ENCODE measurements around the gene IFI16.
"Not testable (repeated sequence)": the region's sequence is repeated elsewhere in the genome, so short reads cannot be mapped to it uniquely, and the experiment has no call there.

Gene IFI16

GRCh38 chr1:159007726-159008125, 2.0 kb upstream of the IFI16 start:
- DNase-seq (ENCODE audit: low read depth in 2 of 2): no peak

GRCh38 chr1:159008744-159009188, 941 bp upstream of the IFI16 start:
- peak; percentile 48 to 60 for DNase-seq (ENCODE audit: low read depth in 2 of 2)

GRCh38 chr1:159009287-159009686, 420 bp upstream of the IFI16 start:
- DNase-seq (ENCODE audit: low read depth in 2 of 2): no peak

- DNase-seq (ENCODE audit: low read depth in 2 of 2): no peak
Measured at GRCh38 chr1:159010391-159010790, 684 bp downstream of the IFI16 start.

GRCh38 chr1:159011001-159011400, 1.3 kb downstream of the IFI16 start:
- not testable (repeated sequence) for DNase-seq (ENCODE audit: low read depth in 2 of 2)

- no peak for DNase-seq (ENCODE audit: low read depth in 2 of 2)
Measured at GRCh38 chr1:159011751-159012150, 2.0 kb downstream of the IFI16 start.

- DNase-seq (ENCODE audit: low read depth in 2 of 2): peak in 1 of 2 donors; percentile 28
Measured at GRCh38 chr1:159012495-159012894, 2.8 kb downstream of the IFI16 start.

DNA sequence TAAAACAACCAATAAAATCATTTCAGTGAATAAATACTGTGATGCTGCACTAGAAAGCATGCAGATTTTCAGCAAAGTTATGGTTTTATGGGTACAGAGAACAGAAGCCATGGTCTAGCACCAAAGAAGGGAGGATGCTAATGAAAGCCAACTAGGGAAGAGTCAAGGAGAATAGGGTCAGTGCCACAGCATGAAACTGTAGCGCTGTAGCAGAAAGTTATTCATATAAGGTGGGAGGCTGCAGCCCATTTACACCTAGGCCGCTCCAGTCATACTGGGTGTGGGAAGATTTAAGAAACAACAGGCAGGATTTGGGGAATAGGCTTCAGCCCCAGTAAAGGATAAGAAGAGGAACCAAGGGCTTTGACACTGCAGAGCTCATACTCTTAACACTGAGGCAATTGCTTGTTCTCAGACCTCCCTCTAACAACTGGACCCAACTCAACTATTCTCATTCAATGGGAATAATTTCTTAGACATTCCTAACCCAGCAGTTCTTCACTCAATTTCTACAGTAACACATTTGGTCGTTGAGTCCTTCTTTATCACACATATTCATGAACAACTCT, 4.4 kb downstream of the IFI16 start:
- DNase-seq (ENCODE audit: low read depth in 2 of 2): no peak

GRCh38 chr1:159014851-159015250, 5.1 kb downstream of the IFI16 start:
- DNase-seq (ENCODE audit: low read depth in 2 of 2): no peak

- DNase-seq (ENCODE audit: low read depth in 2 of 2): peak; percentile 47 to 68
Measured at GRCh38 chr1:159015440-159015909, 5.8 kb downstream of the IFI16 start.

DNA sequence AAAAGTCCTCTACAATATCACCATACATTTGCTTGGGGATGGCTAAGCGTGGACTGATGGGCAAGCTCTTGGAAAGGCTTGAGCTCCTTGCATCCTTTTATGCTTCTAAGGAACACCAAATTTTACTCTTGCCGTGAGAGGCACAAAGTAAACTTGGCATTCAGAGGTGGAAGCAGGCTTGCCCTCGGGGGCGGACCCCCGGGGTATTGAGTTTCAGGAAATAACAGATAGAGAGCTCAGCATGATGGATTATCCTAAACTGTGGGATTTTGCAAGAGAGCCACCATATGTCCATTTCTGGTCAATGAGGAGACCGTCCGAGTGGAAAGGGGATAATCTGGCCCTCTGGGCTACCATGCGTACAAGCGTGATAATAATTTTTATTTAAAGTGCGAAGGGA, 14.0 kb downstream of the IFI16 start:
- no peak for DNase-seq (ENCODE audit: low read depth in 2 of 2)

GRCh38 chr1:159025043-159025442, 15.3 kb downstream of the IFI16 start:
- no peak for DNase-seq (ENCODE audit: low read depth in 2 of 2)

DNA sequence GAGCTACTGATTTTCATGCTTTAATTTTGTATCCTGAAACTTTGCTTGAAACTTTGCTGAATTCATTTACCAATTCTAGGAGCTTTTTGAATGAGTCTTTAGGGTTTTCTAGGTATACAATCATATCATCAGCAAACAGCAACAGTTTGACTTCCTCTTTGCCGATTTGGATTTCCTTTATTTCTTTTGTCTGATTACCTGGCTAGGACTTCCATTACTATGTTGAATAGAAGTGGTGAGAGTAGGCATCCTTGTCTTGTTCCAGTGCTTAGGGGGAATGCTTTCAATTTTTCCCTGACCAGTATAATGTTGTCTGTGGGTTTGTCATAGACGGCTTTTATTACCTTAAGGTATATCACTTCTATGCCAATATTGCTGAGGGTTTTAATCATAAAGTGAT, 17.1 kb downstream of the IFI16 start:
- DNase-seq (ENCODE audit: low read depth in 2 of 2): not testable (repeated sequence)

DNA sequence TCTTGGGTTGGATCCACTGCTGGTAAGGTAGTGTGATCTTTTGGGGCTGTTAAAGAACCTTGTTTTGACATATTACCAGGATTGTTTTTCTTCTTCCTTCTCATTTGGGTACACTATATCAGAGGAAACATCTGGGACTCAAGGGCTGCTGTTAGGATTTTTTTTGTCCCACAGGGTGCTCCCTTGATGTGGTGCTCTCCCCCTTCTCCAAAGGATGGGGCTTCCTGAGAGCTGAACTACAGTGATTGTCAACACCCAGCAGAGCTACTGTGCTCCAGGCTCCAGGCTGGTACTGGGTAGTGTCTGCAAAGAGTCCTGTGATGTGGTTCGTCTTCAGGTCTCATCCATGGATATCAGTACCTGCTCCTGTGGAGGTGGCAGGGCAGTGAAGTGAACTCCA, 20.6 kb downstream of the IFI16 start:
- no peak for DNase-seq (ENCODE audit: low read depth in 2 of 2)

GRCh38 chr1:159030877-159031447, 21.3 kb downstream of the IFI16 start:
- DNase-seq (ENCODE audit: low read depth in 2 of 2): no peak

GRCh38 chr1:159040206-159040605, 30.5 kb downstream of the IFI16 start:
- no peak for DNase-seq (ENCODE audit: low read depth in 2 of 2)

- DNase-seq (ENCODE audit: low read depth in 2 of 2): no peak
Measured at GRCh38 chr1:159040893-159041724, 31.4 kb downstream of the IFI16 start.

DNA sequence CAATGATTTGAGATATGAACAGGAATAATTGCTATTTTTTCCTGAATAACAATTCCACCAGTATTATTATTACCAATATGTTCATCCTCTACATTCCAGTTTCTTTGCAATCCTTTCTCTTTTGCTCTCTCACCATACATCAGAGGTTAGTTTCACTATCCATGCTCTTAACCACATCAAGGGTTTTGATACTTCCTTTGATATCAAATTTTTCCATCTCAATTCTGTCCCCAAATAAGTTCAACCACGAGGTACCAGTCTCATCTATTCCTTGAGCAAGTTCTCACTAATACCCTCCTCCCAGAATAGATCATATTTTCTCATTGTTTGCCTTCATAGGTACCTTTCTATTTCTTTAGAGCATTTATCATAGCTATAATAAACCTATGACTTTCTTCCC, 36.8 kb downstream of the IFI16 start:
- DNase-seq (ENCODE audit: low read depth in 2 of 2): not testable (repeated sequence)

DNA sequence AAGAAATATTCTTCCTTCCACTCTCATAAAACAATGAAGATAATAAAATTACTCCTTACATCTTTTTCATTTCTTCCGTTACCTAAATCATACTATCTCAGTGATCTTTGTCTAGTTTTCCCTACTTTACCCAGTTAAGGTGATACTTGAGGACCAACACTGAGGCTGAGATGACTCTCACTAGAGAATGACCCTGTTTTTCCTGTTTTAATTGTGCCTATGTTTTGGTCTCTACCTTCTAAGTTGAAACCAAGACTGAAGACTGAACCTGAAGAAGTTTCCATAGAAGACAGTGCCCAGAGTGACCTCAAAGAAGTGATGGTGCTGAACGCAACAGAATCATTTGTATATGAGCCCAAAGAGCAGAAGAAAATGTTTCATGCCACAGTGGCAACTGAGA, 41.7 kb downstream of the IFI16 start:
- DNase-seq (ENCODE audit: low read depth in 2 of 2): no peak

DNA sequence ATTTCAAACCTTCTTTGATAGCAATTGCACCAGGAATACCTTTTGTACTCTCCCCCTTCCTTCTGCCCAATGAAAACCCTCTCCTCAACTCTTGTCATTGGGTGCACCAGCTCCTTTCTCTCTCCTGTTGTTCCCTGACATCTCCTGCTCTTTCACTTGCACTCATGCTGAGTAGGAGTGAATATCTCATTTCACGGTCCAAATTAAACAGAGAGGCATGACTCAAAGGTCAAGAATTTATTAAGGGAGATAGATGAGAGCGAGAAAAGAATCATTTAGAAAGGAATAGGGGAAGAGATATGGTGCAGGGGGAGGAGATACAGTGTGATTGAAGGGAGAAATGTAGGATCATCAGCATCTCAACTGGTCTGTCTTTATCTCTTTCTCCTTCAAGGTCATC, 44.7 kb downstream of the IFI16 start:
- no peak for DNase-seq (ENCODE audit: low read depth in 2 of 2)

- DNase-seq (ENCODE audit: low read depth in 2 of 2): no peak
Measured at GRCh38 chr1:159055181-159055641, 45.5 kb downstream of the IFI16 start.

DNA sequence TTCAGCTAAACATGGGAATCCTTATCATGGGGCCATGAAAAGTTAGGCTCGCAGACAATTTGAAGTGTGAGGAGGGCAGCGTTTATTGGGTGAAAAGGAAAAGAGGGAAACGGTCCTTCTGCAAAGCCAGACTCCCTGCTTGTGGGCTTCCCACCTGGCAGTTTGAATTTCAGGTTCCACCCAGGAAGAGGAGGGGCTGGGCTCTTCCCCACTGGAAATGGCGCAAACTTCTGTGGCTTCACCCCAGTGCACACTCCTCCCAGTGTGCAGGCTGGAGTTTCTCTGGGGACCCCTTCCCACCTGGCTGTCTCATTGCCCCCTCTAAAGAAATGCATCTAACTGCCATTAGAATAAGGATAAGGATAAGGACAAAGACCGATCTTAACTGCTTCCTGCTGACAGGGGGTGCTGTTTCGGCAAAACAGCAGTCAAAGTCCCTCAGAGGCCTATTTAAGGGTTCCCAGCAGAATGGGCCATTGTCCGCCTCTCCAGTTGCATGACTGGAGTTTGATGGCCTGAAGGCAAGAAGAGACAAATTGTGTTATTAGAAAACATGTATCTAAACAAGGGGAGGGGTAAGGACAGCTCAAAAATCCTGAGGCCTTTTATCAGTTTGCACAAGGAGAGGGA, 46.5 kb downstream of the IFI16 start:
- DNase-seq (ENCODE audit: low read depth in 2 of 2): no peak

All from activated CD8-positive, alpha-beta memory T cell treated with anti-CD3 and anti-CD28 coated beads for 4 hours (primary cell).